HG03196 (cell line): ENCODE data around the gene TTLL1.
"Not testable (repeated sequence)": the region's sequence is repeated elsewhere in the genome, so short reads cannot be mapped to it uniquely, and the experiment has no call there.

ENCODE experiments used
- ATAC-seq: cut with Tn5 transposase; IDR thresholded peaks from one replicate; pipeline ENCODE4 v1.9.1; 2021; ENCODE audit not compliant: unreplicated experiment

The TTLL1 gene

DNA sequence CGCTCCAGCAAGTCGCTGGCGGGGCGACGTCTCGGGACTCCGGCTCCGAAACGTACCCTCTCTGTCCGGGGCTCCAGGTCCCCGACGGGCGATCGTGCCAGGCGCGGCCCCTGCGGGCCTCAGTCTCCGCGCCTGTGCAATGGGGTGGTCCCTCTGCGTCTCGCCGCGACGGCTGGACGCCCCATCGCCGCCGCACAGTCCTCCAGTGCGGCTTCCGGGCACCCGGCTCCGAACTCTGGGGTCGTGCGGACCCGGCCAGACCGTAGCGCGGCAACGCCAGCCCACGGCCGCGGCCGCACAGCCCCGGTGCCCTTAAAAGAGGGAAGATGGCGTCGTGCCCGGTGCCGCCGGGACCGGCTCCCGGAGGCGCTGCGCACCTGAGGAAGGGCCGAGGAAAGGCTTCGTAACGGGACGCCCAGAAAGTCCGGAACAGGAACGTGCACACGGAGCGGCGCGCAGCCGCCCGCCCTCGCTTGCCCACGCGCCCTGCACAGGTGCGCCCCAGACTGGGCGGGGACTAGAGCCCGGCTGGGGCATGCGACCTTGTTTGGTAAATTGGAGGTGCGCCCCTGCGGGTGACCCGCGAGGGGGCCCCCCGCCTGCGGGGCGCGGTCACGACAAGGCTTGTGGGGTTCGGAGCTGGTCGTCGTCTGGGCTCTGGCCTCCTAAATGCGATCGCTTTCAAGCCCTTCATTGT, 21.9 kb upstream of the TTLL1 start:
- ATAC-seq: no peak

- ATAC-seq: no peak
These were observed 21.3 kb upstream of the TTLL1 start, which contains the start of gene BIK for GRCh38 chr22:43110444-43110926. Gene BIK, plus strand, starts transcription at chr22:43110750. Its CDS starts 13,273 bp downstream, at chr22:43124023.

- no peak for ATAC-seq
These were observed 20.8 kb upstream of the TTLL1 start for GRCh38 chr22:43109921-43110443.

GRCh38 chr22:43109511-43109910, 20.3 kb upstream of the TTLL1 start:
- ATAC-seq: no peak

DNA sequence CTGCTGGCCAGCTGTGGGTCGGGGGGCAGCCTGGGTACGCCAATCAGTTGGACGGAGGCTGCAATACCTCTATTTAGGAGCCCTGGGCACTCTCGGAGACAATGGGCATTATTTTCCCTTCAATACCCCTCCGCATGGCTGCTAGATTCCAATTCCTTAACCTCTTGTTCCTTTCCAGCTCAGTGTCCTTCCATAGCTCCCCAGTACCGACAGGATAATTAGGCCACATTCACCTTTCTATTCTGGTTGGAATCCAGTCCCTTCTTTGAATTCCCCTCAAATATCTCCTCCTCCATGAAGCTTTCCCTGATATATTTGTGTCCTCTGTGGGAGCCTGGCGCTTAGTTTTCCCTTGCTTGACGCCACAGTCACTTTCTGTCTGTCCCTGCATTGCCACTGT, 17.1 kb upstream of the TTLL1 start:
- no peak for ATAC-seq

DNA sequence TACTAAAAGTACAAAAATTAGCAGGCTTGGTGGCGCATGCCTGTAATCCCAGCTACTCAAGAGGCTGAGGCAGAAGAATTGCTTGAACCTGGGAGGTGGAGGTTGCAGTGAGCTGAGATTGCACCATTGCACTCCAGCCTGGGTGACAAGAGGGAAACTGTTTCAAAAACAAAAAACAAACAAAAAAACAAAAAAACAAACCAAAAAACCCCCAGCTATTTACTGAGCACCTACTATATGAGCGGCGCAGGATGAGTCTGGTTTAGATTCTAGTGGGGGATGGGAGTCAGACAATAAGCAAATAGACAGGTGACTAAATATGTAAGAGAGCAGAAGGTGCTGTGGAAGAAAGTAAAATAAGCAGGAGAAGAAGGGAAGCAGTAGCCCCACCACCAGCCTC, 15.8 kb upstream of the TTLL1 start:
- ATAC-seq: not testable (repeated sequence)

DNA sequence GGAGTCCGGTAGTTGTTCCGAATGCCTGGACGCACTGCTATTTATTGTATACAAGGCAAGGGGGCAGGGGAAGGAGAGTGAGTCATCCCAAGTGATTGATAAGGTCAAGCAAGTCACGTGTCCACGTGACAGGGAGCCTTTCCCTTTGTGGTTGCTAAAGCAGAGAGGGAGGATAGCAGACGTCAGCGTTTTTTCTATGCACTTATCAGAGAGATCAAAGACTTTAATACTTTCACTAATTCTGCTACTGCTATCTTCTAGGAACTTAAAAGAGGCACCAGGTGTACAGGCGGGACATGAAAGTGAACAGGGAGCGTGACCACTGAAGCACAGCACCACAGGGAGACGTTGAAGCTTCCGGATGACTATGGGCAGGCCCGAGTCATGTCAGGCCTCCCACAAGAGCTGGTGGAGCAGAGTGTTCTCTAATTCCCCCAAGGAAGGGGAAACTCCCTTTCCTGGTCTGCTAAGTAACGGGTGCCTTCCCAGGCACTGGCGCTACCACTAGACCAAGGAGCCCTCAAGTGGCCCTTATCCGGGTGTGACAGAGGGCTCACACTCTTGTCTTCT, 14.9 kb upstream of the TTLL1 start:
- not testable (repeated sequence) for ATAC-seq

GRCh38 chr22:43101306-43101705, 12.1 kb upstream of the TTLL1 start:
- ATAC-seq: no peak

- no peak for ATAC-seq
These were observed 11.0 kb upstream of the TTLL1 start for GRCh38 chr22:43100225-43100624.

DNA sequence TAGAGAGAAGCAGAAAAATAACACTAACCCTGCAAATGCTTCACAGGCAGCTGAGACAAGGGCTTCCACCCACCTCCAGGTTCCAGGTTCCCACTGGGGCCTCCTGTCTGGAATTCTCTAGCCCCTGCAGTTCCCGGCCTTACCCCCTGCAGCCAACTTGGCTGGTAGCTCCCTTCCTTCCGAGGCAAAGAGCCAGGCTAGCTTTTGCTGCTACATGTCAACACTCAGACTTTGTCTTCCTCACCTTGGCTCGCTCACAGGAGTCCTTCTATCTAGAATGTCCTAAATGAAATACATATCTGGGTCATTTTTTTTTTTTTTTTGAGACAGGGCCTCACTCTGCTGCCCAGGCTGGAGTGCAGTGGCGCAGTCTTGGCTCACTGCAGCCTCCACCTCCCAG, 9.9 kb upstream of the TTLL1 start:
- no peak for ATAC-seq

DNA sequence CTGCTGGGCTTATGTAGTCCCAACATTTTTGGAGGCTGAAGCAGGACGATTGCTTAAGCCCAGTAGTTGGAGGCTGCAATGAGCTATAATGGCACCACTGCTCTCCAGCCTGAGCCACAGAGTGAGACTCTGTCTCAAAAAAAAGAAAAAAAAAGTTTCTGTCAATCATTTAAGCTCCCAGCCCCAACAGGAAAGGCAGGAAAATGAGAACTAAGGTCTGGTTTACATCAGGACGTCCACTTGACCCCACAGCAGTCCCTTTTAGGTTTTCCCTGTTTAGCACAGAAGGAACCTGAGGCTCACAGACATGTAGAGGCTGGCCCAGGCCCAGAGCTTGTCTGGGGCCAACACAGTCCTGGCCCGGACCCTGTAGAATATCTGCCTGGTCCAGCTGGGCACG, 9.2 kb upstream of the TTLL1 start:
- ATAC-seq: no peak

DNA sequence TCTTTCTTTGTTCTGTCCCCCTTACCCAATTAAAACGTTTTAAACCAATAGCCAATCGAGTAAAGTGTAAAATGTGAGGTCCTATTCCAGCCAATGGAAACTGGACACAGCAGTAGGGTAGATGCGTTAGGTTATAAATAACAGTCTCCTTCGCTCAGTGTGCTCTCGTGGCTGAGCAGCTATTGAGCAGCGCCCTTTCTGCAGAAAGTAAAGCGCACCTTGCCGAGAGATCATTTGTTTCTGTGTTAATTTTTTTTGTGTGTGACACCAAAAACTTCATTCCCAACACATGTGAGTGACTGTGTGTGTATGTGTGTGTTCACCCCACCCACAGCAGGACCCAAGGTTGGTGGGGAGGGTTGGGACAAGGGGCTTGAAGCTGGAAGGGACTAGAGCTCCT, 7.2 kb upstream of the TTLL1 start:
- ATAC-seq: no peak

DNA sequence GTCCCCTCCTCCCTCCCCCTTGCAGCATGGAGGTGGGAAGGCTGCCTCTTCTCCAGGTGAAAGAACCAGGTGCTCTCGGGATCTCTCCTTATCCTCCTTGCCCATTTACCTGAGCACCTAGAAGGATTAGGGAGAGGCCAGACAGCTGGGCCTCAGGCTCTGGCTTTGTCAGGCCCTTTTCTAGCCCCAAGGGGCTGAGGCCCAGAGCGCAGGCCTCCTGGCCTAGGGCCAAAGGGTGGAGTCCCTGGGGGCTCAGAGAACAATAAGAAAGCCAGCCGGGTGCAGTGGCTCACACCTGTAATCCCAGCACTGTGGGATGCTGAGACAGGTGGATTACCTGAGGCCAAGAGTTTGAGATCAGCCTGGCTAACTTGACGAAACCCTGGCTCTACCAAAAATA, 5.4 kb upstream of the TTLL1 start:
- ATAC-seq: no peak

GRCh38 chr22:43094085-43094484, 4.9 kb upstream of the TTLL1 start:
- no peak for ATAC-seq

GRCh38 chr22:43092085-43092484, 2.9 kb upstream of the TTLL1 start:
- ATAC-seq: no peak

GRCh38 chr22:43090130-43090789, 1.1 kb upstream of the TTLL1 start:
- ATAC-seq: no peak

GRCh38 chr22:43088627-43088983, 586 bp downstream of the TTLL1 start:
- ATAC-seq: no peak

GRCh38 chr22:43085658-43086606, 3.3 kb downstream of the TTLL1 start:
- no peak for ATAC-seq

DNA sequence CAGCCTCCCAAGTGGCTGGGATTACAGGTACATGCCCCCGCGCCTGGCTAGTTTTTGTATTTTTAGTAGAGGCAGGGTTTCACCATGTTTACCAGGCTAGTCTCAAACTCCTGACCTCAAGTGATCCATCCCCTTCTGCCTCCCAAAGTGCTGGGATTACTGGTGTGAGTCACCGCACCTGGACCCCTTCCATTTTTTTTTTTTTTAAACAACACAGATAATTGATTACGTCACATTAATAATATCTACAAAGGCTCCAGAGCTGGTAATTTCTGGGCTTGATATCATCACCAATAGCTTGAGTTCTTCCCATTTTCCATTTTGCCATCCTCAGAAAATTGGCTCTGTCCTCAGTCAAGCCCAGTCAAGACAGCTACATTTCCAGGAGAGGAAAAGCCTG, 7.2 kb downstream of the TTLL1 start:
- no peak for ATAC-seq

GRCh38 chr22:43080616-43081015, 8.6 kb downstream of the TTLL1 start:
- ATAC-seq: no peak

GRCh38 chr22:43079742-43080141, 9.4 kb downstream of the TTLL1 start:
- ATAC-seq: no peak
